ENCODE data around the gene ZCCHC7.
"Not testable (repeated sequence)": the region's sequence is repeated elsewhere in the genome, so short reads cannot be mapped to it uniquely, and the experiment has no call there.

Gene ZCCHC7

DNA sequence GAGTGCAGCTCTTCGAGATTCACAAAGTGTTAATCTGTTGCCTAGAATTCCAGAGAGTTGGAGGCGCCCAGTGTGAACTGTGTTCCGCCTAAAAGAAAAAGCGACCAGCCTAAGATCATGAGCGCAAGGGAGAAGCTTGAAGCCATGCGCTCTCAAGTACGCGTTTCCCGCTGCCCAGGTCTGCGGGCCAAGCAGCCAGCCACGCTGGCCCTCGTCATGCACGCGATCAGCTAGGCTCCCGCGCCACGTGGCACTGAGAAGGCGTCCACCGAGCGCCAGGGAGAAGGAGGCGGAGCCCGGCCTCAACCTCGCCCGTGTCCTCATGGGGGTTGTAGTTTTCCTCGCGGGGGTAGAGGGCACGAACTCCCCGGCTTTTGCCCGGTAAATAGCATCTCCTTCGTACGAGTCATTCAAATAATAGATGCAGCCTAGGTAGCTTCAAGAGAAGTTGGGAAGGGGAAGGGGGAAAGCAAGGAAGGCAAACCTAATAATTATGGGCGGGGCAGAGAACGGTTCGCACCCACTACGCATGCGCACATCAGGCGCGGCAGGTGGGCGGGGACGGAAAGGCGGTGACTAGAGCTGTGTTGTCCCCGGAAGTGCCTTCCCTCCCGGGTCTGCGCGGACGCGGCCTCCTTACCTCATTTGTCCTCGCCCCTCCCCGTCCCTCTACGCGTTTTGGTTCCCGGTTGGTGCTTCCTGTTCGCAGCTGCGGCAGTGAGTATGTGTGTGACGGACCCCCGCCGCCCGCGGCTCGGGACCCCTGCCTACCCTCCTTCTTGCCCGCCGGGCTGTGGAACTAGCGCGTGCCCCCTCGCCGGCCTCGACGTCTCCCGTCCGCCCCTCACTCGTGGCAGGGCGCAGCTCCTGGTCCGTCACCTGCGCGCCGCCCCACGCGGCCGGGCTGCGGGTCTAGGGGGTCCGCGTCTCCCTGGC is at the start of gene ZCCHC7:
Gene ZCCHC7 (plus strand): TSS at position 668 of the 936 bp plus-strand sequence.
- DNase-seq (ENCODE audit: low read depth) = peak; percentile 95

DNA sequence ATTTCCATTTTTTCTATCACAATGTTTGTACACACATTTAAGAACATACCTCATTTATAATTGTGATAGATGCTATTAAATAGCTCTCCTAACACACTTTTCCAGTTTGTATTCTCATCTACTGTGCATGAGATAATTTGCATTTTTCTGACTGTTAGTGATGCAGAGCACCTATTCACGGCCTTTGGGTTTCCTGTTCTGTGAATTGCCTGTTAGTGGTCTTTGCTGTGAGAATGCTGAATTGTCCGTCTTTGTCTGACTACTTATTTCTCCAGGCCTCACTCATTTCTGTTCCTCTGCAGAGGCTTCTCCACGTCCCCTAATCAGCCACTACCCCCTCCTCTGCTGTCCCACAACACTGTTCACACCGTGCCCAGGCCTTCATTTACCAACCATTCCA is 45.6 kb upstream of the ZCCHC7 start:
- not testable (repeated sequence) for DNase-seq (ENCODE audit: low read depth)

DNA sequence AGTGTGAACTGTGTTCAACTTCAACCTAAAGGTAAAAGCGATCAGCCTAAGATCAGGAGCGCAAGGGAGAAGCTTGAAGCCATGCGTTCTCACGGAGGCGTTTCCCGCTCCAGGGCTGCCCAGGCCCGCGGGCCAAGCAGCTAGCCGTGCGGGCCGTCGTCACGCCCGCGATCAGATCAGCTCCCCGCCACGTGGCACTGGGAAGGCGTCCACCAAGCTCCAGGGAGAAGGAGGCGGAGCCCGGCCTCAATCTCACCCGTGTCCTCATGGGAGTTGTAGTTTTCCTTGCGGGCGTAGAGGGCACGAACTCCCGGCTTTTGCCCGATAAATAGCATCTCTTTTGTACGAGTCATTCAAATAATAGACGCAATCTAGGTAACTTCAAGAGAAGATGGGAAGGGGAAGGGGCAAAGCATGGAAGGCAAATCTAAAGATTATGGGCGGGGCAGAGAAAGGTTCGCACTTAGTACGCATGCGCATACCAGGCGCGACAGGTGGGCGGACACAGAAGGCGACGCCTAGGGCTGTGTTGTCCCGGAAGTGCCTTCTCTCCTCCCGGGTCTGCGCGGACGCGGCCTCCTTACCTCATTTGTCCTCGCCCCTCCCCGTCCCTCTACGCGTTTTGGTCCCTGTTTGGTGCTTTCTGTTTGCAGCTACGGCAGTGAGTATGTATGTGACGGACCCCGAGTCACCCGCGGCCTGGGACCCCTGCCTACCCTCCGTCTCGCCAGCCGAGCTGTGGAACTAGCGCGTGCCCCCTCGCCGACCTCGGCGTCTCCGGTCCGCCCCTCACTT is 40.8 kb upstream of the ZCCHC7 start:
- peak; percentile 95 for DNase-seq (ENCODE audit: low read depth)

DNA sequence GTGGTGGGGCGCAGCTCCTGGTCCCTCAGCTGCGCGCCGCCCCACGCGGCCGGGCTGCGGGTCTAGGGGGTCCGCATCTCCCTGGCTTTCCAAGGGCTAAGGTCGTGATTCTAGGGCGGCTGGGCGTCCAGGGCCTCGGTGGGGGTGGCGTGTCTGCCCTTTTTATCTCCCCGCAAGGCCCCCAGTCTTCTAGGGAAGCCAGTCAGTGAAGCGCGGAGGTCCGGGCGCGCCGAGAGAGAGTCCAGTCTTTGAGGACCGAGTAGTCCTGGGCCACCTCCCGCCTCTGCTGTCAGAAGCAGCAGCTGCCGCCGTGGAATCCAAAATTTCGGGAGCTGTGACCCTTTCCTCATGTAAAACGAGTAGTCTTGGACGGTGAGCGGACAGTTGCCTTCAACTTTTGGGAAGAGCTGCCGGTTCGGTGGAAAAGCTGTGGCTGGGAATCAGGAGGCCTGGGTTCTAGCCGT is 40.2 kb upstream of the ZCCHC7 start:
- peak; percentile 48 for DNase-seq (ENCODE audit: low read depth)

DNA sequence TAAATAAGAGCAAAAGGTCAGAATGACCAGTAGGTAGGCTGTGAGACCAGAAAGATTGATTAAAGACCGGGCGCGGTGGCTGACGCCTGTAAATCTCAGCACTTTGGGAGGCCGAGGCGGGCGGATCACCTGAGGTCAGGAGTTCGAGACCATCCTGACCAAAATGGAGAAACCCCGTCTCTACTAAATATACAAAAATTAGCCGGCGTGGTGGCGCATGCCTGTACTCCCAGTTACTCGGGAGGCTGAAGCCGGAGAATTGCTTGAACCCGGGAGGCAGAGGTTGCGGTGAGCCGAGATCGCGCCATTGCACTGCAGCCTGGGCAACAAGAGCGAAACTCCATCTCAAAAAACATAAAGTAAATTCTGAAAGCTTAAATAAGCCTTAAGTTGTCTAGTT is 38.9 kb upstream of the ZCCHC7 start:
- DNase-seq (ENCODE audit: low read depth) = not testable (repeated sequence)

DNA sequence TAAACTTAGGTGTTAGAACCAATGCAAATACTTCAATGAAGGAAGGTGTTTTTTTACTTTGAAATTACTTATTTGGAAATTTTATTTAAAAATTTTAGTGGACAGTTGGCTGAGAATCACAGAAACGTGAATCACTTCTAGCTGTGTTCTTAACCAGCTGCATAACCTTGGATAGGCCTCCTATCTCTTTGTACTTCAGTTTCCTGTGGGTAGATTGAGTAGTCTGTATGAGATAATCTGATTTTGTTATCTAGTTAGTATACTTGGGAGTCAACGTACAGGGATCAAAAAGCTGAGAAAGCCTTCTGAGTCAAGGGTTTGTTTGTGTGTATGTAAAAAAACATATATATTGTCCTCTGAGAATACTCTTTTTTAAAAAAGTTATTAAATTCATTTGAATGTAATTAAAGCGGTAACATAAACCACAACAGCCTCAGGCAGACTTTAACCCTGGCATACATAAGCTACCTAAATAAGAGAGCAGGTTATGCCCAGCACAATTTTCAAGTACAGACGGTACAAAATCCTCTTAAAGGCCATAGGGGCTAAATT is 38.1 kb upstream of the ZCCHC7 start:
- no peak for DNase-seq (ENCODE audit: low read depth)

DNA sequence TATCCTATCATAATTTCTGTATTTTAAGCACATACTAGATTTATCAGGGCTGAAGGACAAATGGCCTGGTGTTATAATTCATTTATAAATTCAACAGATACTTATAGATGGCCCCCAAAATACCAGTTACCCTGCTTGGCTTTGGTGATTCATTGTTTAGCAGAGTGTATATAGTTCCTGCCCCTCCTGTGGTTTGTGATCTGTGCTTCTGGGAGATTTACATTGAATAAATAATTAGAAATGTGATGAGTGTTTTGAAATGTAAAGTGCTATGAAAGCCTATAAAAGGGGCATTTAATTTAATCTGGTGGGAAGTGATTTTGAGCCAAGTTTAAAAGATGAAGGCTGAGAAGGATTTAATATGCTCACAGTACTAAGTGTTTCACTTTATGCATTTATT is 36.7 kb upstream of the ZCCHC7 start:
- peak; percentile 33 for DNase-seq (ENCODE audit: low read depth)

DNA sequence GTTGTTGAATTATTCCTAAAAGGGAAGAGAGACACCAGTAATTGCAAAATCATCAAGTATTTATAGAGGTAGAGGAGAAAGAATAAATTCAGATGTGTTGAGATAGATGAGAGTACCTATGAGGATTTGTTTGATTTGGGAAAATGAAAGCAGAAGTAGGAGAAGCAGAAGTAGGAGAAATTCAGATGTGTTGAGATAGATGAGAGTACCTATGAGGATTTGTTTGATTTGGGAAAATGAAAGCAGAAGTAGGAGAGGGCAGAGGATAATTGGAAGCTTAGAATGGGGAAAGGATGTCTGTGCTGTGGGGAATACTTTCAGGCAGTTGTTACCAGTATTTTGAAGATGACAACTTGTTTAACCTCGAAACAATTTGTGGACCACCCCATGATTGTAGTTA is 35.1 kb upstream of the ZCCHC7 start:
- no peak for DNase-seq (ENCODE audit: low read depth)

DNA sequence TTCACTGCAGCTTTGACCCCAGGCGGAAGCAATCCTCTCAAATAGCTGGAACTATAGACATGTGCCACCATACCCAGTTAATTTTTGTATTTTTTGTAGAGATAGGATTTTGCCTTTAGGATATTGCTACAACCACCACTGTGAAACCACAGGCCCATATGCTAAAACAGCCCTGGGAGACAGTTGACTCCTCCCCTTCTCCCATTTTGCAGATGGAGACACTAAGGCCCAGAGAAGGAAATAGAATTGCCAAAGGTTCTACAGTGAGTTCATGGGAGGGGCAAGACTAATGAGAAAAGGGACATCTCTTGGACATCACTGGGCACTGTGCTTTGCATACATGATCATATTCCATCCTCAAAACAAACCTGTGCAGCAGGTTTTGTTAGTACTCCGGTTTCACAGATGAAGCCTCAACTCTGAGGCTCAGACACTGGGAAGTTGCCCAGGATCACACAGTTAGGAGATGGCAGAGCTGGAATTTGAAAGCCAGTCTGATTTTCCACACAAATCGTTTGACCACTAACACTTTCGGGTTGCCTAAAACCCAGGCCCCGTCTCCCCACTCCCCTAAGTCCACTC is 27.6 kb upstream of the ZCCHC7 start:
- DNase-seq (ENCODE audit: low read depth) = not testable (repeated sequence)

DNA sequence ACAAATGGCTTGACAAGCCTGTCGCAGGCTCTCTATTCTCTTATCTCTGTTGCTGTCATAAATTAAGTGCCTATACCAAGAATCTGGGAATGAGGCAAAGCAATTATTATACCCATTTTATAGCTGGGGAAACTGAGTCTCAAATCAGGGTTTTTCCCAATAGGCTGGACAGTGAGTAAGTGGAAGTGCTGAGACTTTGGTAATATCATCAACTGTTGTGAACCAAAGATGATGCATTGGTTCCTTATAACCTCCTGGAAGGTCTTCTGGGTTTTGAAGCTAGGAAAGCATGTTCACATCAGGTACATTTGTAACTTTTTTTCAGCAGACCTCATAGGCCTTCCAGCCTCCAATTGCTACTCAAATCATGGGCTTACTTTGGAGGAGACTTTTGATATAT is 25.6 kb upstream of the ZCCHC7 start:
- DNase-seq (ENCODE audit: low read depth) = no peak

DNA sequence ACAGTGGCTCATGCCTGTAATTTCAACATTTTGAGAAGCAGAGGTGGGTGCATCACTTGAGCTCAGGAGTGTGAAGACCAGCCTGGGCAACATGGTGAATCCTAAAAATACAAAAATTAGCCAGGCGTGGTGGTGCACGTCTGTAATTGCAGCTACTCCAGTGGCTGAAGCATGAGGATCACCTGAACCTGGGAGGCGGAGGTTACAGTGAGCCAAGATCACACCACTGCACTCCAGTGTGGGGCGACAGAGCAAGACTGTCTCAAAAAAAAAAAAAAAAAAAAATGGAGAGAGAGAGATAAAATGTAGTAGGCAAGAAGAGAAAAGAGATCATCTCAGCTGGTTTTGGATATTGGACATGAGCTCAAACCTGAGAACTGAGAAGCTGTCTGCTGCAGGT is 23.7 kb upstream of the ZCCHC7 start:
- DNase-seq (ENCODE audit: low read depth) = no peak

DNA sequence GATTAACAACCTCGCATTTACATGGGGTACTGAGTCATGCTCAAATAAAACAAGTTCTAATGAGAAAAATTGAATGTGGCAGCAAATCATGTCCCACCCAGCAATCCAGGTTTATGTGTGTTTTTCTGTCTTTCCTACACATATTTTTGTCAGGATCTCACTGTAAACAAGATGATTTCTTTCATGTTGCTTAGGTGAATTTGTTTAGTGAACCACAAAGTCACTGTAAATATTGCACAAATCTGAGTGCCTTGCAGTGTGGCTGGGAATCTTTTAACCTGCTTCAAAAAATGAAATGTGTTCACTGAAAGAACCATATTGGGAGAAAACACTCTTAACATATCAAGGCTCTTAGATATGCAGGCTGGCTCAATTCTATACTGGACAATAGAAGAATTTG is 23.1 kb upstream of the ZCCHC7 start:
- no peak for DNase-seq (ENCODE audit: low read depth)

DNA sequence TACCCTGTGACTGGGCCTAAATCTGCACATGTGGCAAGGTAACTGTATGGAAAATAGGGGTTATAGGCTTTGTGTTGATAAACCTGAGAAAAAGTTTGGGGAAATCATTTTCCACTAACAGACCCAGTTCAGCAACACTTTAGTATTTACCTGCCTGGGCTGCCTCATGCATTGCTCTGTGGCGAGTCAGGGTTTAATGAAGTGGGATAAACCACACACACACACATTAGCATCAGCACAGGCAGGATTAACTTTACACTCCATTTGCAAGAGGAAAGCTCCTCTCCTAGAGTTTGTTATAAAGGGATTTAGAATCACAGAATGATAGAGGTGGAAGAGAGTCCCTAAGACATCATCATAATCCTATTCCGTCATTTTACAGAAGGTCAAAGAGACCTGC is 20.0 kb upstream of the ZCCHC7 start:
- DNase-seq (ENCODE audit: low read depth) = peak; percentile 17

DNA sequence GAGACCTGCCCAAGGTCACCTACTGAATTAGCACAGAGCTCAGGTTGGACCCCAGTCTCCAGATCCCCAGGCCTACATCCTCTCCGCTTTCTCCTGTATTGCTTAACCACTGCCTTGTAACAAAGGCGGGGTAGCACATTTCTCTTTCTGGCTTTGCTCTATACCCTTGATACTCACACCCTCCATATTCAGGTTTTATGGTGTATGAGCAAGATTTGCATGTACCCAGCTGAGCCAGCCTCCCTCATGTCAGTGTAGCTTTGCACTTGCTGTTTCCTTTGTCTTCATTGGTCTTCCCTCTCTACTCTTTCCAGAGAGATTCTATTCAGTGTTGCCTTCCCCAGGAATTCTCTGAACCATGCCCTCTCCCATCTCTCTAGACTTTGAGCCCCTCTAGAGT is 19.6 kb upstream of the ZCCHC7 start:
- no peak for DNase-seq (ENCODE audit: low read depth)

DNA sequence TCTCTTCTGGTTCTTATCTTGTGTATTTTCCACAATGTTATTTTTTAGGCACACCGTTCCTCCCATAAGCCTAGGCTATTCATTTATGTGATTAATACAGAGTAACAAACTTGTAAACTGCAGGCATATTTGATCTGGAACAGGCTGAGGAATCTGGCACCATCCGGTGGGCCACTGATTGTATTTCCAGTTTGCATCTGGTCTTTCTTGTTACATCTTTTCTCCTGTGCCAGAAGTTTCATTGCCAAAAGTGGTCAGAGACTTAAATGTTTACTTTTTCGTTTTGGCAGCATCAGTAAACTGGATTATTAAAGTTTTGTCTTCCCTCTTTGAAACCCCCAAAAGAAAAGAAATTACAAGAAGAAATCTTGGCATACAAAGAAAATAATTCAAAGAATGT is 17.9 kb upstream of the ZCCHC7 start:
- DNase-seq (ENCODE audit: low read depth) = no peak

DNA sequence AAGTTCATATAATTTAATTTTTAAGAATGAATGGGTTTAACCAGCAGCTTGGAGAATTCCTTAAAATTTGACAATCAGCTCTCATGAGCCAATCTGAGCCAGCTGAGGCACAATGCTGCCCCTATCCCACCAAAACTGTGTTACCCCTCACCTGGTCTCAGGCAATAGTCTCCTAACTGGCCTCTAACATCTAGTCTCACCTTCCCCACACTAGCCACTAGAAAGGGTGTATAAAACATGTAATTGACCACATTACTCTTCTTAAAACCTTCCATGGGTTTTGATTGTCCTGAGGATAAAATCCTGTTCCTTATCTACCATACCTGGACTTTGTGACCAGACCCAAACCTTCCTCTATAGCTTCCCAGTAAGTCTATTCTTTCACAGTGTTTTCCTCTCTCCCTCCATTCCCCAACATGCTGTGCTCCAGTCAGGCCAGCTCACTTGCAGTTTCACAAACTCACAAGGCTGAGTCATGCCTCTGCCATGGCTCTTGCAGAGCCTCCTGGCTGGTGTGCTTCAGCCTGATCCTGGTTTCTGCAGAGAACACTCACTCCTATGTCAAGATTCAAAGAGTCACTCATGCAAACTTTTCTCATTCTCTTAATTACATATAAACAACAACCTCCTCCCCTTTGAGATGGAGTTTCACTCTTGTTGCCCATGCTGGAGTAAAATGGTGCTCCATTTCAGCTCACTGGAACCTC is 16.0 kb upstream of the ZCCHC7 start:
- peak; percentile 87 for DNase-seq (ENCODE audit: low read depth)

DNA sequence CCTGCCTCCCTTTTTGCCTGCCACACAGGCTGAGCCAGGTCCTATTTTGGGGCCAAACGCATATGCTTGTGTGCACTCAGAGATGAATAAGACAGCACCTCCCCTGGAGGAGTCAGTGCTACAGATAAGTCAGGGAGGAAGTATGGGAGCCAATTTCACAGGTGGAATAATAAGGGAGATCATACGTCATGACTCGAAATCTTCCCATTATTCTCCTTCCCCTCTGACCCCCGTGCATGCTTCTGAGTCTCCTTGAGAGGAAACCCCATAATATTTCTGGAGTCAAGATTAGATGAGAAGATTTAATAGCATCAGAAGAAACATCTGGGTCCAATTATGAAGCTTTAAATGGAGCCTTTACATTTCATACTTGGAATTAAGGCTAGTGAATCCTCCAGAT is 15.1 kb upstream of the ZCCHC7 start:
- no peak for DNase-seq (ENCODE audit: low read depth)

DNA sequence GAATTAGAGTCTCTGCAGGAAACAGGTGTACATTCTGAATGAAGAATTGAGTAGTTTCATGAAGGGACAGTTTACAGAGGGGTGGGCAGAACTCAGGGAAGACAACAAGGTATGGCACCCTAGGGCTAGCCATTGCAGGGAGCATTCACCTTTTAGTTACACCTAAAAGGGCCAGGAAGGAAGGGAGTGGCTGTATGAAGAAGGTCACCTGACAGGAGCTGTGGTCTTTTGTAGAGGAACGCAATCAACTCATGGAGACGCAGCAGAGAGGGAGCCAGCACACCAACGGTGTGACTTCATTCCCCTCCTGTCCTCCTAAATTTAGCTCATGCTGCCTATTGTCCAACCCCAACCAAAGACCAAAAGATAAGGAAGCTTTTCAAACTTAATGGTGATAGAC is 12.7 kb upstream of the ZCCHC7 start:
- no peak for DNase-seq (ENCODE audit: low read depth)

DNA sequence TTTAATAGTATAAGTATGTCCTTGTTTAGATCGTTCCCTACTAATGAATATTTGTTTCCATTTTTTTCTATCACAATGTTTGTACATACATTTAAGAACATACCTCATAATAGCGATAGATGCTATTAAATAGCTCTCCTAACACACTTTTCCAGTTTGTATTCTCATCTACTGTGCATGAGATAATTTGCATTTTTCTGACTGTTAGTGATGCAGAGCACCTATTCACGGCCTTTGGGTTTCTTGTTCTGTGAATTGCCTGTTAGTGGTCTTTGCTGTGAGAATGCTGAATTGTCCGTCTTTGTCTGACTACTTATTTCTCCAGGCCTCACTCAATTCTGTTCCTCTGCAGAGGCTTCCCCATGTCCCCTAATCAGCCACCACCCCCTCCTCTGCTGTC is 5.9 kb upstream of the ZCCHC7 start:
- not testable (repeated sequence) for DNase-seq (ENCODE audit: low read depth)

DNA sequence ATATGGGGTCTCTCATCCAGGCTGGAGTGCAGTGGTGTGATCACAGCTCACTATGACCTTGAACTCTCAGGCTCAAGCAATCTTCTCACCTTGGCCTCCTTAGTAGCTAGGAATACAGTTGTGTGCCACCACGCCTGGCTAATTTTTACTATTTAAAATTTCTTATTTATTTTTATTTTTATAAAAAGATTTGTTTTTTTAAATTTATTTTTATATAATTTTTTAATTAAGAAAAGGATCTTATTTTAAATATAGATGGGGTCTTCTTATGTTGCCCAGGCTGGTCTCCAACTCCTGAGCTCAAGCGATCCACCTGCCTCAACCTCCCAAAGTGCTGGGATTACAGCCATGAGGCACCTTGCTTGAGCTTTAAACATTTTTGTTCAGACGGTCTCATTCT is 2.4 kb upstream of the ZCCHC7 start:
- no peak for DNase-seq (ENCODE audit: low read depth)

DNA sequence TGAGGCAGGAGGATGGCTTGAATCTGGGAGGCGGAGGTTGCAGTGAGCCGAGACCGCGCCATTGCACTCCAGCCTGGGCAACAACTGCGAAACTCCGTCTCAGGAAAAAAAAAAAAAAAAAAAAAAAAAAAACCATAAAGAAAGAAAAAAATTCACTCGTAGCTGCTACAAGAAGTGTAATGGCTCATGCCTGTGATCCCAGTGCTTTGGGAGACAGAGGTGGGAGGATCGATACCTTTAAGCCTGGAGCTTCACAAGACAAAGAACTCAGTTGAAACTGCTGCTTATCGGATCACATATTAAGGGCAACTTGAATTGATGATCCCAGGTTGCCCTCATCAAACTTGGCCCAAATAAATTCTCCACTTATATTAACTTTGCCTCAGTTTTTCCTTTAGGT is 1.0 kb upstream of the ZCCHC7 start:
- no peak for DNase-seq (ENCODE audit: low read depth)

DNA sequence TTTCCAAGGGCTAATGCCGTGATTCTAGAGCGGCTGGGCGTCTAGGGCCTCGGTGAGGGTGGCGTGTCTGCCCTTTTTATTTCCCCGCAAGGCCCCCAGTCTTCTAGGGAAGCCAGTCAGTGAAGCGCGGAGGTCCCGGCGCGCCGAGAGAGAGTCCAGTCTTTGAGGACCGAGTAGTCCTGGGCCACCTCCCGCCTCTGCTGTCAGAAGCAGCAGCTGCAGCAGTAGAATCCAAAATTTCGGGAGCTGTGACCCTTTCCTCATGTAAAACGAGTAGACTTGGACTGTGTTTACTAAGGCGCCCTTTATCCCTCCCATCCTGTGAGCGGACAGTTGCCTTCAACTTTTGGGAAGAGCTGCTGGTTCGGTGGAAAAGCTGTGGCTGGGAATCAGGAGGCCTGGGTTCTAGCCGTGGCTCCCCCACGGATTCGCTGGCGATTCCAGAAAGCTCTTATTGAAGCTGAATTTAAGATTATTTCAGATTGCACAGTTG is 515 bp downstream of the ZCCHC7 start:
- DNase-seq (ENCODE audit: low read depth) = peak; percentile 45
